ENCODE measurements around the gene ARMH4. TPM values are rescaled to one million over a fixed set of nuclear protein-coding genes. Genes with fewer than 3 reads are reported as not detected.

The ARMH4 gene
- polyA plus RNA-seq, 1 donor (not counting 4 experiments of a cell fraction or from before 2014, with no cell fraction given) = 0.56 TPM

DNA sequence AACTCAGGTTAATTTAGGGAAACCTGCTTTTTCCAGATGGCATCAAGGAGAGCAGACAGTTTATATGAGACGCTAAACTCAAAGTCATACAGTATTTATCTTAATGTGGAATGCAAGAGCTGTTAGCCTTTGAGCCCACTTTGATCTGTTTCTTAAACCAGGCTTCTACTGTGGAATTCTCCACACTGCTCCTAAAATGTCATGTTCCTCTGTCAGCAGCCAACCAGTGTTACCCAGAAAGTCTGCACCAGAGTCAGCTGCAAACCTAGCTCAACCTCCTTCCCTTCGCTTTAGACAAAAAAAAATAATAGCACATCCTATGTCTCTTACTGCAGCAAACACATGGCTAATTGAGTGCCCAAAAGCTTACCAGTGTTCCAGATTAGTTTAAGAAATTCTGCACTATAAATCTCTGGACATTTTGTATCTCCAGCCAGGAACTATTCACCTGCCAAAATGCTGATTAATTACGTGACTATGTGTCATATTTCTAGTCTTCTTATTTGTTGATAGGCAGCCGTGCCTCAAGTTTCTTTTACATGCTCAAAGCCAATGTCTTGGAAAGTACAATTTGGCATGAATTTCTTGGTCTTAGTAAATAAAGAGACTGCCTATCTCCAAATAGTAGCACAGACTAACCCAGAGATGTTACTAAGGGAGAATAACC, 21.8 kb downstream of the ARMH4 start:
- TF ChIP-seq, protein P1, sequence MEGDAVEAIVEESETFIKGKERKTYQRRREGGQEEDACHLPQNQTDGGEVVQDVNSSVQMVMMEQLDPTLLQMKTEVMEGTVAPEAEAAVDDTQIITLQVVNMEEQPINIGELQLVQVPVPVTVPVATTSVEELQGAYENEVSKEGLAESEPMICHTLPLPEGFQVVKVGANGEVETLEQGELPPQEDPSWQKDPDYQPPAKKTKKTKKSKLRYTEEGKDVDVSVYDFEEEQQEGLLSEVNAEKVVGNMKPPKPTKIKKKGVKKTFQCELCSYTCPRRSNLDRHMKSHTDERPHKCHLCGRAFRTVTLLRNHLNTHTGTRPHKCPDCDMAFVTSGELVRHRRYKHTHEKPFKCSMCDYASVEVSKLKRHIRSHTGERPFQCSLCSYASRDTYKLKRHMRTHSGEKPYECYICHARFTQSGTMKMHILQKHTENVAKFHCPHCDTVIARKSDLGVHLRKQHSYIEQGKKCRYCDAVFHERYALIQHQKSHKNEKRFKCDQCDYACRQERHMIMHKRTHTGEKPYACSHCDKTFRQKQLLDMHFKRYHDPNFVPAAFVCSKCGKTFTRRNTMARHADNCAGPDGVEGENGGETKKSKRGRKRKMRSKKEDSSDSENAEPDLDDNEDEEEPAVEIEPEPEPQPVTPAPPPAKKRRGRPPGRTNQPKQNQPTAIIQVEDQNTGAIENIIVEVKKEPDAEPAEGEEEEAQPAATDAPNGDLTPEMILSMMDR (optimal IDR thresholded peaks at IDR 0.05 in 1 of 3, IDR thresholded peaks at IDR 0.05 in 1 of 3, conservative IDR thresholded peaks at IDR 0.05 in 1 of 3; ENCODE audit: extremely low read depth in 1 of 3, insufficient read depth in 2 of 3, low read length in 3 of 3) = no peak
- TF ChIP-seq EZH2 (IDR thresholded peaks at IDR 0.05; ENCODE audit: low read length) = no peak
- Histone ChIP-seq H3K4me1 (ENCODE audit: control insufficient read depth, extremely low read depth, insufficient read depth, low read length) (no peaks in the 10 kb centered on the region), H2AFZ (ENCODE audit: control insufficient read depth, low read length) (no peak overlapping the region), H3K4me2 (ENCODE audit: control insufficient read depth, extremely low read depth, insufficient read depth, low read depth, low read length) (no peak overlapping the region), H3K27ac (ENCODE audit: control insufficient read depth, insufficient read depth, low read length) (no peak overlapping the region), H3K9ac (ENCODE audit: control insufficient read depth, extremely low read depth, insufficient read depth, low read length) (no peak overlapping the region), H3K36me3 (ENCODE audit: control insufficient read depth in 2 of 2, extremely low read depth in 1 of 2, insufficient read depth in 2 of 2, low read length in 2 of 2) (no peaks in the 10 kb centered on the region), H3K4me3 (ENCODE audit: control insufficient read depth in 2 of 3, extremely low read depth in 1 of 3, insufficient read depth in 2 of 3, low read depth in 1 of 3, low read length in 3 of 3) (no peak overlapping the region), H3K79me2 (ENCODE audit: control insufficient read depth, insufficient read depth, low read length) (no peaks in the 10 kb centered on the region), H4K20me1 (ENCODE audit: control insufficient read depth, extremely low read depth, insufficient read depth, low read length) (no peaks in the 10 kb centered on the region), H3K27me3 (ENCODE audit: control insufficient read depth, extremely low read depth, insufficient read depth, low read length) (no peaks in the 10 kb centered on the region), H3K9me1 (ENCODE audit: control insufficient read depth, extremely low read depth, insufficient read depth, low read length) (no peaks in the 10 kb centered on the region), H3K9me3 (ENCODE audit: control insufficient read depth, low read depth, low read length) (no peaks in the 10 kb centered on the region)
- DNase-seq (ENCODE audit: low read depth, low spot score) (no peak), FAIRE-seq (no peak)
- dilution Hi-C loops (cut with MboI; ENCODE audit: extremely low pct_ligation_motif_present, low sequenced_read_pairs) = no loop called here

DNA sequence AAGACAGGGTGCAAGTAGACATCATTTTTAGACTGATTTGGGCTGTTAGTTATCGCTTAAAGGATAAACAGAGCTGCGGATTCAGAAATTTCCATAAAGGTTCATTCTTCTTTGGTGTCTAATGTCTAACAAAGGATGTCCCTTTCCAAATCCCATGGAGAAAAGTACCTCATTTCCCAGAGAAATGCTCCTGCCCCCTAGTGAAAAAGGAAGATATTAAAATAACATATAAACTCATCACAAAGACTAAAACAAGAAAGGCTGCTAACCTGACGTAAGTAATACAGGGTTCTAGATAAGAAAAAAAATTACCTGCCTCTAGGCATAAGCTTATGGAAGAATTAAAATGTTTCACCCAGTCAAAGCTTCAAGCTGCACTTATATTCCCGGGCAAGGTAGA, 22.8 kb downstream of the ARMH4 start:
- Histone ChIP-seq H3K9ac (ENCODE audit: control insufficient read depth, extremely low read depth, insufficient read depth, low read length) (no peak overlapping the region), H3K9me3 (ENCODE audit: control insufficient read depth, low read depth, low read length) (no peaks in the 10 kb centered on the region), H2AFZ (ENCODE audit: control insufficient read depth, low read length) (no peak overlapping the region), H3K79me2 (ENCODE audit: control insufficient read depth, insufficient read depth, low read length) (no peaks in the 10 kb centered on the region), H3K9me1 (ENCODE audit: control insufficient read depth, extremely low read depth, insufficient read depth, low read length) (no peaks in the 10 kb centered on the region), H4K20me1 (ENCODE audit: control insufficient read depth, extremely low read depth, insufficient read depth, low read length) (no peaks in the 10 kb centered on the region), H3K27me3 (ENCODE audit: control insufficient read depth, extremely low read depth, insufficient read depth, low read length) (no peaks in the 10 kb centered on the region), H3K4me2 (ENCODE audit: control insufficient read depth, extremely low read depth, insufficient read depth, low read depth, low read length) (no peak overlapping the region), H3K4me1 (ENCODE audit: control insufficient read depth, extremely low read depth, insufficient read depth, low read length) (no peaks in the 10 kb centered on the region), H3K36me3 (ENCODE audit: control insufficient read depth in 2 of 2, extremely low read depth in 1 of 2, insufficient read depth in 2 of 2, low read length in 2 of 2) (no peaks in the 10 kb centered on the region), H3K27ac (ENCODE audit: control insufficient read depth, insufficient read depth, low read length) (no peak overlapping the region), H3K4me3 (ENCODE audit: control insufficient read depth in 2 of 3, extremely low read depth in 1 of 3, insufficient read depth in 2 of 3, low read depth in 1 of 3, low read length in 3 of 3) (no peak overlapping the region)
- DNase-seq (ENCODE audit: low read depth, low spot score) = no peak
- dilution Hi-C loops (cut with MboI; ENCODE audit: extremely low pct_ligation_motif_present, low sequenced_read_pairs) = no loop called here
- peak; percentile 17 for FAIRE-seq
- TF ChIP-seq, protein P1 (optimal IDR thresholded peaks at IDR 0.05 in 1 of 3, IDR thresholded peaks at IDR 0.05 in 1 of 3, conservative IDR thresholded peaks at IDR 0.05 in 1 of 3; ENCODE audit: extremely low read depth in 1 of 3, insufficient read depth in 2 of 3, low read length in 3 of 3) = peak in 1 of 3 experiments; percentile 11
- TF ChIP-seq EZH2 (IDR thresholded peaks at IDR 0.05; ENCODE audit: low read length) = no peak

Measured in keratinocyte (primary cell).